ENCODE data around the gene UBE3B. TPM values are rescaled to one million over a fixed set of nuclear protein-coding genes. Genes with fewer than 3 reads are reported as not detected.
A peak's percentile ranks its signal among the peaks of the same experiment; 100 is the strongest.

UBE3B gene
- total RNA-seq, 1 experiment from 2014 or later = 18.8 TPM

DNA sequence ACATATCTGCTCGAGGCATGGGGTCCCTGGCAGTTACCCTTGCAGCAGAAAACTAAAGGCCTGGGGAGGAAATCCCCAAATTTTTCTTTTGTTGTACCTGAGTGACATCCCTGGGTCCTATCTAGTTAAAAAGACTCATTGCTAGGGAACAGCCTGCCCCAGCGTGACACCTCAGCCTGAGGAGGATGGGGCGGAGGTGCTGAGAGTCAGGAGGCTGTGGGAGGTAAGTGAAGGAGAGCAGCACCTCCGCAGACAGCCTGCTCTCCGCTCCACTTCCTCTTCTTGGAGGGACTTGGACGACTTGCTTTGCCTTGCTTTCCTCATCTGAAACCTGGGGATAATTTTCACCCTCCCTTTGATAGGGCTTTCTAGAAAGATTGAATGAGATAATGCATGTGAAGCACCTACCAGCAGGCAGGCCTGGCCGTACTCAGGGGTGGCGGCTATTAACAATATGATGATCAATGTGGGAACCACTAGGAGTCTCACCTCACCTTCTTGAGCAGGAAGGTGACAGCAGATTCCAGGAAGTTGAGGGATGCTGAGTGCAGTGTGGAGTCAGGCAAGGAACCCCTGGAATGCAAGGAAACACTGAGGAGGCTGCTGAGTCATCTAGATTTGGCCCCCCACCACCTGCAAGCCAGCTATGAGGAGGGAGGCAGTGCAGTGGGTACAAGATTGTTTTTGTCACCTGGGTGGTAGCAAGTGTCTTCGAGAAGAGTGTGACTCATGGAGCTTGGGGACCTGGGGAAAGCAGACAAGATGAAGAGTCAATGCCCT, 23.2 kb downstream of the UBE3B start:
- H3K27me3 ChIP-seq = no peaks in the 10 kb centered on the region
- no peaks in the 10 kb centered on the region for H3K9me3 ChIP-seq
- DNase-seq = no peak
- peaks cover 44% of the 10 kb centered on the region for H3K36me3 ChIP-seq
- no peak overlapping the region for H3K4me3 ChIP-seq

DNA sequence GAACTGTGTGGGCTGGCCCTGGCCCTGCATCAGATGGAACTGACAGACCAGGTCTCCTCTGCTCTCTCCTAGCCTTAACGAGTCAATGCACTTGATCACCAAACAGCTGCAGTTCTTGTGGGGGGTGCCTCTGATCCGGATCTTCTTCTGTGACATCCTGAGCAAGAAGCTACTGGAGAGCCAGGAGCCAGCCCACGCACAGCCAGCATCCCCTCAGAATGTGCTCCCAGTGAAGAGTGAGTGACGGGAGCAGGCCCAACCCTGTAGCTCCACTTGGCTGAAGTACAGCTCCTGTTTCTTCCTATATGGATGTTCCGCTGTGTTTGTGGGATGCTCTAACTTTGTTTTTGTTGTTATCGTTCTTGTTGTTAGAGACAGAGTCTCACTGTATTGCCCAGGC, 23.9 kb downstream of the UBE3B start:
- Histone ChIP-seq H3K9me3 (no peaks in the 10 kb centered on the region), H3K27me3 (no peaks in the 10 kb centered on the region), H3K36me3 (peaks cover 44% of the 10 kb centered on the region), H3K4me3 (no peak overlapping the region)
- DNase-seq = no peak

DNA sequence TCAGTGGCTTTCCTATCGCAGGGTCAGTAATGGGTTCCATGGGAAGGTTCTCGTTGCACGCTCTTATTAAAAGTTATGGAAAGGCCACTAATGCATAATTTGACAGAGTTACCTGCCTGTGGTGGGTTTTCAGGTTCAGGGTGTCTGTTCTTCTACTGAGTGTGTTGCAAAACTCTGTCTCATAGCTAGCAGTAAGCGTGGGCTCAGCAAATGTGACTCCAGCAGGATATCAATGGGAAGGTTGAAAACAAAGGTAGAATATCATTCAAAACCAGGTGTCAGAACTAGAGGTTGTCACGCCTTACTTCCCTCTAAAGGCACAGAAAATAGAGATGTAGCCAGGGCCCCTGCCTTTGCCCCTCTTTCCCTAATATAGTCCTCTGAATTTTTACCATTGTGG, 24.9 kb downstream of the UBE3B start:
- no peak for DNase-seq
- Histone ChIP-seq H3K36me3 (peaks cover 46% of the 10 kb centered on the region), H3K4me3 (no peak overlapping the region), H3K27me3 (no peaks in the 10 kb centered on the region), H3K9me3 (no peaks in the 10 kb centered on the region)

DNA sequence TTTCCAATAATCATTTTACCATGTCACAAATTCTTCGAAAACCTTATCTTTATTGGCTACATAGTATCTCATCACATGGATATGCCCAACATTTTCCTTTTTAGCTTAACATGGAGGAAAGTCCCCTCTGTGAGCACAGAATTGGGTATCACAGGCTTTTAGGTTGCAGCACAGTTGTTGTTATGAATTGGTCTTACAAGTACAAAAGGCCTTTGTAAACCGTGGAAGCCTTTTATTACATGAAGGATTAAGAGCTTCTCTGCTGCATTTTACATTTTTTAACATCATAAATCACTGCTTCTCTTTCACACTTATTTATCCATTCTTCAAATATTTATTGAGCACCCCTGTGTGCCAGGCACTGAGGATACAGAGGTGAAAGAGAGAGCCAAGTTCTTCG, 26.2 kb downstream of the UBE3B start:
- Histone ChIP-seq H3K36me3 (peaks cover 49% of the 10 kb centered on the region), H3K27me3 (no peaks in the 10 kb centered on the region), H3K4me3 (no peak overlapping the region), H3K9me3 (no peaks in the 10 kb centered on the region)
- DNase-seq = no peak

GRCh38 chr12:109504068-109504467, 26.6 kb downstream of the UBE3B start:
- no peak for DNase-seq
- H3K36me3 ChIP-seq = peaks cover 52% of the 10 kb centered on the region

DNA sequence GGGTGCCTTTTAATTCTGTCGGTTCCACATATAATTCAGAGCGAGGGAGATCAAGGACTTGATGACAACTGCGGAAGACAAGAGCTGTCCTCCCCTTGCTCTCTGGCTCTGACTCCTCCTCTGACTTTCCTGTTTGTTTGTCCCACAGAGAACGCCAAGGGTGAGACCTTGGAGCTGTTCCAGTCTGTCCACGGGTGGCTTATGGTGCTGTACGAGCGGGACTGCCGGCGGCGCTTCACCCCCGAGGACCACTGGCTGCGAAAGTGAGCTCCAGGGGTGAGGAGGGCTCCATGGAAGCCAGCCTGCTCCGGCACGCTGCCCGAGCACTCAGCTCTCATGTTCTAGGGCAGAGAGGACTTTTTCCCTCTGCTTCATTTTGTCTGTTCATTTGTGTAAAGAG, 32.8 kb downstream of the UBE3B start:
- no peaks in the 10 kb centered on the region for H3K27me3 ChIP-seq
- no peak for DNase-seq
- no peaks in the 10 kb centered on the region for H3K9me3 ChIP-seq
- no peak overlapping the region for H3K4me3 ChIP-seq
- peaks cover 43% of the 10 kb centered on the region for H3K36me3 ChIP-seq

More at GRCh38 chr12:109504068-109504467, 26.6 kb downstream of the UBE3B start:
- Histone ChIP-seq H3K4me3 (no peak overlapping the region), H3K27me3 (no peaks in the 10 kb centered on the region), H3K9me3 (no peaks in the 10 kb centered on the region)

DNA sequence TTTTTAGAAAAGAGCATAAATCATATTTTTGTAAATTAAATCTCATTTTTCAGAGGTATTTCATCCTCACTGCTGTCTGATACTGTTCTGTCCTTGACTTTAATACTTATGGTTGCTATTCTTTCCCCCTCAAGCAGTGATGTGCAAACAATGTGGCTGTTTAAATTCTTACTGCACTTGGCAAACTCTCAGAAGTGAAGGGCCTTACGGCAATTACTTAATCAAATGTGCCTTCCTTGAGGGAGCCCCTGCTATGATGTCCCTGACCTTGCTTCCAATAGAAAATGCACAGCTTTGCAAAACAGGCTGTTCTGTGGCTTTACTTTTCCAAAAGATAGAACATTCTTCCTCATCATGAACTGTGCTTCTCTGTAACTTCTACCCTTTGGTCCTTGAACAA, 35.2 kb downstream of the UBE3B start:
- DNase-seq = no peak
- Histone ChIP-seq H3K36me3 (peaks cover 43% of the 10 kb centered on the region), H3K9me3 (no peaks in the 10 kb centered on the region), H3K27me3 (no peaks in the 10 kb centered on the region), H3K4me3 (no peak overlapping the region)

GRCh38 chr12:109513051-109513450, 35.6 kb downstream of the UBE3B start:
- Histone ChIP-seq H3K9me3 (no peaks in the 10 kb centered on the region), H3K4me3 (no peak overlapping the region), H3K27me3 (no peaks in the 10 kb centered on the region), H3K36me3 (peaks cover 41% of the 10 kb centered on the region)
- no peak for DNase-seq

GRCh38 chr12:109513977-109514376, 36.5 kb downstream of the UBE3B start:
- no peaks in the 10 kb centered on the region for H3K9me3 ChIP-seq
- H3K4me3 ChIP-seq = no peak overlapping the region
- no peak for DNase-seq
- H3K36me3 ChIP-seq = peaks cover 38% of the 10 kb centered on the region
- H3K27me3 ChIP-seq = no peaks in the 10 kb centered on the region

- H3K4me3 ChIP-seq = no peak overlapping the region
- no peaks in the 10 kb centered on the region for H3K27me3 ChIP-seq
- peaks cover 40% of the 10 kb centered on the region for H3K36me3 ChIP-seq
- no peaks in the 10 kb centered on the region for H3K9me3 ChIP-seq
- no peak for DNase-seq
Observed at GRCh38 chr12:109517619-109518018, 40.2 kb downstream of the UBE3B start.

DNA sequence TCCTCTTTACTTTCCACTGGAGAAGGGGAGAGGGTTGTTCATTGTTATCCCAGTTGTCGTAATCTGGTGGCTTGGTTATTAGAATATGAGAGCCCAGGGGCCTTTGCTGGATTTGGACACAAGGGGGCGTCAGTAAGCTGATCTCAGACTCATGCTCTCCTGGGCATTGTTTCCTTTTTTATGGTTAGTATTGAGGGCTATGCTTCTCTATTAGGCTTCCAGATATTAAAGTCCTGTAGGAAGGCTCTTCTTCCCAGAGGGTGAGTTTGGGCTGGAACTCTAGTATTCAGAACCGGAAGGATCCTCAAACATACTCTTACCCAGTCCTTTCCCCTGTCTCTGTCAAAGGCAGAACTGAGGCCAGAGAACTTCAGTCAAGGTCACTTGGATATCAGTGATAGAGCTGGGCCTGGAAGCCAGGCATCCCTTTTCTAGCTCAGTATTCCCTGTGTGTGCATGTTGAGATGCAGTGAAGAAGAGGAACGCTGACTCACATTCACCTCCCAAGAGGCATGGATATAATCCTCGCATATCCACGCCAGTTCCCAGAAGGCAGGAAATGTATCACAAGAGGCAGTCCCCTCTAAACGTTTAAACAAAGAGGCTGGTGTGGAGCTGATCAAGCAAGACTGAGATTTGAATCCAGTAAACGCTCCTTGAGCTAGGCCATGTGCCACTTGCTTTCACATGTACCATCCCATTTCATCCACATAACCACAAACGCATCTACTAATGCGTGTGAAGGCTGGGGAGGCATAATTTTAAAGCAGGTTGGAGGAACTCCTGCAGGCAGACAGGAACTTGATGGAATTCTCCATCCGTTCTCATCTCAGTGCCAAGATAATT, 41.6 kb downstream of the UBE3B start:
- Histone ChIP-seq H3K9me3 (no peaks in the 10 kb centered on the region), H3K27me3 (no peaks in the 10 kb centered on the region), H3K4me3 (no peak overlapping the region), H3K36me3 (peaks cover 40% of the 10 kb centered on the region)
- DNase-seq = peak; percentile 52

GRCh38 chr12:109519787-109520186, 42.4 kb downstream of the UBE3B start:
- peaks cover 40% of the 10 kb centered on the region for H3K36me3 ChIP-seq
- no peaks in the 10 kb centered on the region for H3K27me3 ChIP-seq
- no peaks in the 10 kb centered on the region for H3K9me3 ChIP-seq
- H3K4me3 ChIP-seq = no peak overlapping the region
- no peak for DNase-seq

GRCh38 chr12:109521831-109522230, 44.4 kb downstream of the UBE3B start:
- H3K9me3 ChIP-seq = no peaks in the 10 kb centered on the region
- no peak for DNase-seq
- peaks cover 36% of the 10 kb centered on the region for H3K36me3 ChIP-seq
- no peak overlapping the region for H3K4me3 ChIP-seq
- no peaks in the 10 kb centered on the region for H3K27me3 ChIP-seq

DNA sequence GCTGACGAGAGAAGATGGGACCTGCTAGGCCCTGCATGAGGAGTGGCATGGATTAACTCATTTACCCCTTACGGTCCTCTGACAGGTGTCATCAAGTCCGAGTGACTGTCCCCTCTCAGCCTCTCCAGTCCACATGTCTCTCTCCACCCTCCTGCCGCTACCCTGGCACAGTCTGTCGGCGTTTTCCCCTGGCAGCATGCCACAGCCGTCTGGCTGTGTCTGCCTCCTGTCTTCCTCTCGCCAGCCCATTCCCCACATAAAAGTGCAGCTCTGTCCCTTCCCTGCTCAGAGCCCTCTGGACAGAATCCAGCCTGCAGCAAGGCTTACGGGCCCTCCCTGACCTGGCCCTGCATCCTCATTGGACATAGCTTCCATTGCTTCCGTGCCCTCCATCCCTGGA, 45.6 kb downstream of the UBE3B start:
- no peak for DNase-seq
- no peak overlapping the region for H3K4me3 ChIP-seq
- no peaks in the 10 kb centered on the region for H3K27me3 ChIP-seq
- H3K9me3 ChIP-seq = no peaks in the 10 kb centered on the region
- H3K36me3 ChIP-seq = peaks cover 29% of the 10 kb centered on the region

DNA sequence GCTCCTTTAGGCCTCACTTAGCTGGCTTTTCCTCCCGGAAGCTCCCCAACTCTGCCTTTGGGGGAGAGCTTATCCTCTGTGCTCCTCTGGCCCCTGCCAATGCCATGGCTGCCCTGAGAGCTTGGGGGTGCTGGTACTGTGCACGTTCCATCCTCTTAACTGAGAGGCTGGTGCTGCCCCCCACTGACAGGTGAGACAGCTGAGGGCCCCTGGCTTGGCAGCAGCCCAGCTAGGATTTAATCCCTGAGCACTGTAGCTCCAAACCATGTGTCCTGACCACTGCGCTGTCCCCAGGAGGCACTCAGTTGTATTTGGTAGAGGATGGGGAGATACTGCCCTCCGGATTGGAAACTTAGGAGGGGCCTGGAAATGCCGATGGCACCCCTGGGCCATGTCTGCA, 46.1 kb downstream of the UBE3B start:
- Histone ChIP-seq H3K36me3 (peaks cover 27% of the 10 kb centered on the region), H3K9me3 (no peaks in the 10 kb centered on the region), H3K27me3 (no peaks in the 10 kb centered on the region), H3K4me3 (no peak overlapping the region)
- DNase-seq = no peak

- Histone ChIP-seq H3K27me3 (no peaks in the 10 kb centered on the region), H3K9me3 (no peaks in the 10 kb centered on the region), H3K4me3 (no peak overlapping the region), H3K36me3 (peaks cover 17% of the 10 kb centered on the region)
- DNase-seq = no peak
Observed at GRCh38 chr12:109524466-109525278, 47.2 kb downstream of the UBE3B start.

DNA sequence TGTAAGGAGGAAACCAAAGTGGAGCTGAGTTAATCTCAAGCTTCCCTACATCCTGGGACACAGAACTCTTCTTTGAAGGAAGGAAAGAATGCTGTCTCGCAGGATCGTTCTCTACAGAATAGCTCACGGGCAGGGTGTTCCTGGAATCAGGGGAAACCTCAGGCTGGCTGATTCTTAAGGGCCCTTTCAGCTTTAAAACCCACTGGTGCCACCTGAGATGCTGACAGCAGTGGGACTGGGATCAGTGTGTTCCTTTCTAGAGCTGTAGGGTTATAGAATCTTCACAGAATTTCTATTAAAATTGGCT, 47.8 kb downstream of the UBE3B start:
- Histone ChIP-seq H3K27me3 (no peaks in the 10 kb centered on the region), H3K36me3 (peaks cover 12% of the 10 kb centered on the region), H3K4me3 (no peak overlapping the region), H3K9me3 (no peaks in the 10 kb centered on the region)
- DNase-seq = no peak
